ENCODE results near the gene PDE6D. TPM values are rescaled to one million over a fixed set of nuclear protein-coding genes. Genes with fewer than 3 reads are reported as not detected.
A peak's percentile ranks its signal among the peaks of the same experiment; 100 is the strongest.

Gene PDE6D
- total and polyA plus RNA-seq, 2 of the 4 experiments (the other 2 are of a cell fraction), result 13.8 to 24.7 TPM

DNA sequence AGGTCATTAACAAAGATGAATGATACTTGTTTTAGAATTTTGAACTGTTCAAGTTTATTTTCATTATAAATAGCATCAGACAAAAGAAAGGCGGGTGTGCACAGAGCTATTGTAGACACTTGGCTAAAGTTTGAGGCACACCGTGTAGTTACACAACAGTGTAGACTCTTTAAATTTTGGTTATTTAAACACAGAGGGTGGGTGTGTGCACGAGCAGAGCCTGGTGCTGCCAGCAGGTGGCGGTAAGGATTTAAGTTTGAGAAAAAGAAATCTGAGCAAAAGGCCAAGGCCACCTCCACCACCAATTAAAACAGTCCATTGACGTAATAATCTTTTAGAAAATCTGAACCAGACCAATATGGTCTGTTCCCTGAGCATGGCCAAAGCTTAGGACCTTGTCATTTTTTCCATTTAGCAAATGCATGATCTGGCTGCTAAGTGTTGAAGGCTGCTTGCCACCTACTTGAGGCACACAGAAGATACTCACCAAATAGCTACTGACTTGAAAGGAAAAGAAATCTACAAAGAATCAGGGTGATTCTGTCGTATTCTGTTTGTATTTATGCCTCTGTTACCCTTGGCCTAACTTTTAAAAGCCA lies 19.5 kb upstream of the PDE6D start:
- Histone ChIP-seq H3K36me3 (ENCODE audit: control insufficient read depth, insufficient read depth, low read length) (peaks cover 29% of the 10 kb centered on the region), H2BK120ac (ENCODE audit: low read depth, low read length) (no peak overlapping the region), H3K23ac (ENCODE audit: low read depth, low read length) (no peak overlapping the region), H2AK5ac (ENCODE audit: low read depth, low read length) (no peak overlapping the region), H2BK15ac (ENCODE audit: low read depth, low read length) (no peak overlapping the region), H3K56ac (ENCODE audit: extremely low read depth, insufficient read depth, low read length) (no peak overlapping the region), H3K18ac (ENCODE audit: low read depth, low read length) (no peak overlapping the region), H2BK5ac (ENCODE audit: low read depth, low read length, poor library complexity, severe bottlenecking) (no peak overlapping the region), H3K4me3 (ENCODE audit: insufficient read depth, low read depth, low read length) (no peak overlapping the region), H3K9me3 (ENCODE audit: control insufficient read depth, insufficient read depth, low read length) (no peaks in the 10 kb centered on the region), H4K5ac (ENCODE audit: low read depth, low read length) (no peak overlapping the region), H3K9ac (ENCODE audit: low read depth, low read length) (no peak overlapping the region), H2BK20ac (ENCODE audit: low read depth, low read length) (no peak overlapping the region), H3K9me1 (ENCODE audit: insufficient read depth, low read length) (0 out of 2 replicates have a peak, but pooled peaks cover 2% of the 10 kb centered on the region), H3K27me3 (ENCODE audit: control insufficient read depth, insufficient read depth, low read length) (no peaks in the 10 kb centered on the region), H3K27ac (ENCODE audit: insufficient read depth, low read length) (no peak overlapping the region), H3K4me1 (ENCODE audit: control insufficient read depth, insufficient read depth, low read length) (no peaks in the 10 kb centered on the region; the same call in 1 of the 2 replicates), H4K20me1 (ENCODE audit: insufficient read depth, low read length) (0 out of 2 replicates have a peak, but pooled peaks cover under 1% of the 10 kb centered on the region), H3K14ac (replicated peaks; ENCODE audit: low read depth, low read length) (no peak overlapping the region), H4K91ac (ENCODE audit: insufficient read depth, low read depth, low read length) (no peak overlapping the region), H3K4me2 (ENCODE audit: low read depth, low read length) (no peak overlapping the region), H3K79me1 (ENCODE audit: low read depth in 1 of 2, low read length in 2 of 2) (peaks cover 27 to 38% of the 10 kb centered on the region in 2 experiments), H2AFZ (replicated peaks; ENCODE audit: low read length, poor library complexity) (no peak overlapping the region), H2AK9ac (replicated peaks; ENCODE audit: low read depth, low read length, poor library complexity) (no peak overlapping the region), H4K8ac (ENCODE audit: low read depth in 2 of 2, low read length in 2 of 2) (no peak overlapping the region), H3K4ac (ENCODE audit: low read depth, low read length) (no peak overlapping the region)
- POLR2A ChIA-PET (ENCODE audit: unreplicated experiment), result no interaction called here
- TF ChIP-seq CEBPB (IDR thresholded peaks at IDR 0.05; ENCODE audit: low read depth, low read length) (no peak), ELK1 (IDR thresholded peaks at IDR 0.05; ENCODE audit: borderline replicate concordance, low read depth, low read length) (no peak), RAD21 (IDR thresholded peaks at IDR 0.05; ENCODE audit: low read length) (peak; percentile 48), POLR2A (IDR thresholded peaks at IDR 0.05; ENCODE audit: low read depth, low read length) (no peak), FOS (IDR thresholded peaks at IDR 0.05; ENCODE audit: low read depth, low read length) (no peak), RFX5 (IDR thresholded peaks at IDR 0.05; ENCODE audit: low read depth, low read length) (no peak), CHD1 (IDR thresholded peaks at IDR 0.05; ENCODE audit: low read depth, low read length) (no peak), RCOR1 (IDR thresholded peaks at IDR 0.05; ENCODE audit: insufficient replicate concordance, low read length) (no peak), MAZ (IDR thresholded peaks at IDR 0.05; ENCODE audit: borderline replicate concordance, low read depth, low read length) (no peak)
- TF ChIP-seq, protein P1, sequence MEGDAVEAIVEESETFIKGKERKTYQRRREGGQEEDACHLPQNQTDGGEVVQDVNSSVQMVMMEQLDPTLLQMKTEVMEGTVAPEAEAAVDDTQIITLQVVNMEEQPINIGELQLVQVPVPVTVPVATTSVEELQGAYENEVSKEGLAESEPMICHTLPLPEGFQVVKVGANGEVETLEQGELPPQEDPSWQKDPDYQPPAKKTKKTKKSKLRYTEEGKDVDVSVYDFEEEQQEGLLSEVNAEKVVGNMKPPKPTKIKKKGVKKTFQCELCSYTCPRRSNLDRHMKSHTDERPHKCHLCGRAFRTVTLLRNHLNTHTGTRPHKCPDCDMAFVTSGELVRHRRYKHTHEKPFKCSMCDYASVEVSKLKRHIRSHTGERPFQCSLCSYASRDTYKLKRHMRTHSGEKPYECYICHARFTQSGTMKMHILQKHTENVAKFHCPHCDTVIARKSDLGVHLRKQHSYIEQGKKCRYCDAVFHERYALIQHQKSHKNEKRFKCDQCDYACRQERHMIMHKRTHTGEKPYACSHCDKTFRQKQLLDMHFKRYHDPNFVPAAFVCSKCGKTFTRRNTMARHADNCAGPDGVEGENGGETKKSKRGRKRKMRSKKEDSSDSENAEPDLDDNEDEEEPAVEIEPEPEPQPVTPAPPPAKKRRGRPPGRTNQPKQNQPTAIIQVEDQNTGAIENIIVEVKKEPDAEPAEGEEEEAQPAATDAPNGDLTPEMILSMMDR (conservative IDR thresholded peaks at IDR 0.05; ENCODE audit: low read depth, low read length), result peak; percentile 69
- intact Hi-C loops (cut with micrococcal nuclease), result loop anchor here (5.0 kb wide), 1 partner anchor 52 kb away; no protein-coding TSS in a partner anchor
- WGBS, 2 experiments (ENCODE audit: extremely low coverage in 2 of 2, insufficient read length in 1 of 2), result no CpG with 5 or more reads among the region's 6 CpGs
- dilution Hi-C loops (cut with HindIII; ENCODE audit: low sequenced_read_pairs, unreplicated experiment), result no loop called here
- no TSS peak for BruUV-seq (replicated peaks)
- ATAC-seq (ENCODE audit: low read depth) (peak; percentile 80), DNase-seq (peak; percentile 29)
- CTCF ChIA-PET, result interaction anchor here (0.8 to 2.2 kb wide), 2 partner anchors 10 to 100 kb away, joined by 3 to 7 read pairs; no protein-coding TSS in a partner anchor
- in situ Hi-C loops (cut with MboI; ENCODE audit: low sequenced_read_pairs), result no loop called here

All from IMR-90 (cell line).